ENCODE data around the gene PIGP. TPM values are rescaled to one million over a fixed set of nuclear protein-coding genes. Genes with fewer than 3 reads are reported as not detected.
"Not testable (repeated sequence)": the region's sequence is repeated elsewhere in the genome, so short reads cannot be mapped to it uniquely, and the experiment has no call there.

Gene PIGP
- total and polyA plus RNA-seq, 9 of the 15 experiments (the other 6 are each of a cell fraction or from before 2014, with no cell fraction given) = 18.3 to 122 (median 35.6) TPM

- intact Hi-C loops (cut with micrococcal nuclease); H3K27ac ChIP-seq (ENCODE audit: extremely low read depth, low read depth, low read length); H3K4me3 ChIP-seq; POLR2A ChIA-PET; DNase-seq (ENCODE audit: extremely low read depth in 1 of 4, low spot score in 3 of 4); H3K79me2 ChIP-seq (ENCODE audit: control insufficient read depth, insufficient read depth, low read length); CTCF ChIA-PET (ENCODE audit: low intra/inter-chr PET ratio); BruUV-seq (replicated peaks); H3K27me3 ChIP-seq (ENCODE audit: control insufficient read depth in 2 of 2, insufficient read depth in 2 of 2, low read length in 2 of 2); H3K9me1 ChIP-seq (ENCODE audit: control insufficient read depth, insufficient read depth, low read length); in situ Hi-C loops (cut with MboI); H3K4me2 ChIP-seq (ENCODE audit: insufficient read depth, low read length); H3K9ac ChIP-seq (ENCODE audit: insufficient read depth in 1 of 2, low read depth in 2 of 2, low read length in 2 of 2); ATAC-seq; H3K36me3 ChIP-seq (ENCODE audit: control insufficient read depth, insufficient read depth, low read length); H3K9me3 ChIP-seq (replicated peaks; ENCODE audit: control insufficient read depth, insufficient read depth, low read depth, low read length); FAIRE-seq; H2AFZ ChIP-seq (ENCODE audit: low read depth, low read length); H4K20me1 ChIP-seq (replicated peaks; ENCODE audit: control insufficient read depth, insufficient read depth, low read length): not testable (repeated sequence)
- H3K4me1 ChIP-seq (replicated peaks in 1 of 2; ENCODE audit: control insufficient read depth in 2 of 2, insufficient read depth in 2 of 2, low read length in 2 of 2) = peaks cover 0 to 11% of the 10 kb centered on the region in 2 experiments; a peak in 3 of 5 replicates
- peak; percentile 98 for TF ChIP-seq ESRRA (IDR thresholded peaks at IDR 0.05; ENCODE audit: borderline replicate concordance, low read depth)
- TF ChIP-seq ARID1B (IDR thresholded peaks at IDR 0.05) = peak; percentile 18; the same call in 1 of the 2 replicates
- 34% methylated on average over 3 of the region's 3 CpGs for WGBS (ENCODE audit: insufficient coverage, low coverage, missing lambda C conversion rate)
These were observed 23.1 kb downstream of the PIGP start for GRCh38 chr21:37049741-37050140.

GRCh38 chr21:37047079-37047478 is 25.8 kb downstream of the PIGP start:
- BruUV-seq (replicated peaks) = no TSS peak
- WGBS (ENCODE audit: insufficient coverage, low coverage, missing lambda C conversion rate) = 65% methylated on average over 3 of the region's 4 CpGs
- peak overlapping the region in 1 of 2 experiments; percentile 36; a peak in 1 of 4 replicates for H3K9ac ChIP-seq (ENCODE audit: insufficient read depth in 1 of 2, low read depth in 2 of 2, low read length in 2 of 2)
- TF ChIP-seq HOXB6 (CRISPR knock-in tag; IDR thresholded peaks at IDR 0.05; ENCODE audit: borderline replicate concordance) = no peak
- no peak for TF ChIP-seq KAT2B (IDR thresholded peaks at IDR 0.05; ENCODE audit: low read depth, low read length)
- no peak for TF ChIP-seq ADNP (tag; IDR thresholded peaks at IDR 0.05)
- no peak for TF ChIP-seq PREB (CRISPR knock-in tag; IDR thresholded peaks at IDR 0.05)
- no peak for TF ChIP-seq SNAPC5 (CRISPR knock-in tag; IDR thresholded peaks at IDR 0.05)
- TF ChIP-seq CTBP1 (IDR thresholded peaks at IDR 0.05; ENCODE audit: borderline replicate concordance) = no peak
- peak; percentile 31 for TF ChIP-seq ZNF316 (IDR thresholded peaks at IDR 0.05)
- no peak for TF ChIP-seq RAD51 (IDR thresholded peaks at IDR 0.05; ENCODE audit: borderline replicate concordance, low read depth)
- TF ChIP-seq NFXL1 (CRISPR knock-in tag; IDR thresholded peaks at IDR 0.05) = no peak
- peak; percentile 47; the same call in 1 of the 2 replicates for TF ChIP-seq C11orf30 (IDR thresholded peaks at IDR 0.05; ENCODE audit: low read depth)
- TF ChIP-seq CSDE1 (IDR thresholded peaks at IDR 0.05) = no peak
- no peak for TF ChIP-seq FOXM1 (IDR thresholded peaks at IDR 0.05; ENCODE audit: low read depth)
- TF ChIP-seq FOXM1 (CRISPR knock-in tag; IDR thresholded peaks at IDR 0.05; ENCODE audit: low read depth) = no peak
- TF ChIP-seq CREB5 (CRISPR knock-in tag; IDR thresholded peaks at IDR 0.05) = no peak

More at GRCh38 chr21:37047079-37047478, 25.8 kb downstream of the PIGP start:
- Histone ChIP-seq H4K20me1 (replicated peaks; ENCODE audit: control insufficient read depth, insufficient read depth, low read length) (no peaks in the 10 kb centered on the region), H3K79me2 (ENCODE audit: control insufficient read depth, insufficient read depth, low read length) (no peaks in the 10 kb centered on the region), H2AFZ (ENCODE audit: low read depth, low read length) (peak overlapping the region; percentile 76), H3K4me1 (replicated peaks in 1 of 2; ENCODE audit: control insufficient read depth in 2 of 2, insufficient read depth in 2 of 2, low read length in 2 of 2) (peaks cover 0 to 11% of the 10 kb centered on the region in 2 experiments; a peak in 3 of 5 replicates), H3K4me2 (ENCODE audit: insufficient read depth, low read length) (no peak overlapping the region), H3K4me3 (no peak overlapping the region), H3K36me3 (ENCODE audit: control insufficient read depth, insufficient read depth, low read length) (no peaks in the 10 kb centered on the region), H3K27ac (ENCODE audit: extremely low read depth, low read depth, low read length) (no peak overlapping the region), H3K27me3 (ENCODE audit: control insufficient read depth in 2 of 2, insufficient read depth in 2 of 2, low read length in 2 of 2) (no peaks in the 10 kb centered on the region), H3K9me1 (ENCODE audit: control insufficient read depth, insufficient read depth, low read length) (no peaks in the 10 kb centered on the region), H3K9me3 (replicated peaks; ENCODE audit: control insufficient read depth, insufficient read depth, low read depth, low read length) (no peaks in the 10 kb centered on the region)
- in situ Hi-C loops (cut with MboI) (no loop called here), intact Hi-C loops (cut with micrococcal nuclease) (no loop called here)
- ATAC-seq (no peak), FAIRE-seq (no peak), DNase-seq (ENCODE audit: extremely low read depth in 1 of 4, low spot score in 3 of 4) (no peak)
- ChIA-PET POLR2A (interaction anchor here (0.7 to 2.0 kb wide), 4 partner anchors 8 to 222 kb away, joined by 3 to 4 read pairs (median 3); no protein-coding TSS in a partner anchor), CTCF (ENCODE audit: low intra/inter-chr PET ratio) (interaction anchor here (0.6 kb wide), 1 partner anchor 65 kb away, joined by 3 read pairs; no protein-coding TSS in a partner anchor)

All from K562 (cell line).